HG03342 (cell line): Measurements from ENCODE around the gene TARBP1.
"Not testable (repeated sequence)": the region's sequence is repeated elsewhere in the genome, so short reads cannot be mapped to it uniquely, and the experiment has no call there.

ENCODE experiments used
- ATAC-seq: cut with Tn5 transposase; IDR thresholded peaks from one replicate; pipeline ENCODE4 v1.9.1; 2021; ENCODE audit warnings: mild to moderate bottlenecking, moderate library complexity; ENCODE audit not compliant: unreplicated experiment

The TARBP1 gene, protein sequence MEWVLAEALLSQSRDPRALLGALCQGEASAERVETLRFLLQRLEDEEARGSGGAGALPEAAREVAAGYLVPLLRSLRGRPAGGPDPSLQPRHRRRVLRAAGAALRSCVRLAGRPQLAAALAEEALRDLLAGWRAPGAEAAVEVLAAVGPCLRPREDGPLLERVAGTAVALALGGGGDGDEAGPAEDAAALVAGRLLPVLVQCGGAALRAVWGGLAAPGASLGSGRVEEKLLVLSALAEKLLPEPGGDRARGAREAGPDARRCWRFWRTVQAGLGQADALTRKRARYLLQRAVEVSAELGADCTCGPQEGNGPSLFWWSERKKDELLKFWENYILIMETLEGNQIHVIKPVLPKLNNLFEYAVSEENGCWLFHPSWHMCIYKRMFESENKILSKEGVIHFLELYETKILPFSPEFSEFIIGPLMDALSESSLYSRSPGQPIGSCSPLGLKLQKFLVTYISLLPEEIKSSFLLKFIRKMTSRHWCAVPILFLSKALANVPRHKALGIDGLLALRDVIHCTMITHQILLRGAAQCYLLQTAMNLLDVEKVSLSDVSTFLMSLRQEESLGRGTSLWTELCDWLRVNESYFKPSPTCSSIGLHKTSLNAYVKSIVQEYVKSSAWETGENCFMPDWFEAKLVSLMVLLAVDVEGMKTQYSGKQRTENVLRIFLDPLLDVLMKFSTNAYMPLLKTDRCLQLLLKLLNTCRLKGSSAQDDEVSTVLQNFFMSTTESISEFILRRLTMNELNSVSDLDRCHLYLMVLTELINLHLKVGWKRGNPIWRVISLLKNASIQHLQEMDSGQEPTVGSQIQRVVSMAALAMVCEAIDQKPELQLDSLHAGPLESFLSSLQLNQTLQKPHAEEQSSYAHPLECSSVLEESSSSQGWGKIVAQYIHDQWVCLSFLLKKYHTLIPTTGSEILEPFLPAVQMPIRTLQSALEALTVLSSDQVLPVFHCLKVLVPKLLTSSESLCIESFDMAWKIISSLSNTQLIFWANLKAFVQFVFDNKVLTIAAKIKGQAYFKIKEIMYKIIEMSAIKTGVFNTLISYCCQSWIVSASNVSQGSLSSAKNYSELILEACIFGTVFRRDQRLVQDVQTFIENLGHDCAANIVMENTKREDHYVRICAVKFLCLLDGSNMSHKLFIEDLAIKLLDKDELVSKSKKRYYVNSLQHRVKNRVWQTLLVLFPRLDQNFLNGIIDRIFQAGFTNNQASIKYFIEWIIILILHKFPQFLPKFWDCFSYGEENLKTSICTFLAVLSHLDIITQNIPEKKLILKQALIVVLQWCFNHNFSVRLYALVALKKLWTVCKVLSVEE (N-terminal part only)

DNA sequence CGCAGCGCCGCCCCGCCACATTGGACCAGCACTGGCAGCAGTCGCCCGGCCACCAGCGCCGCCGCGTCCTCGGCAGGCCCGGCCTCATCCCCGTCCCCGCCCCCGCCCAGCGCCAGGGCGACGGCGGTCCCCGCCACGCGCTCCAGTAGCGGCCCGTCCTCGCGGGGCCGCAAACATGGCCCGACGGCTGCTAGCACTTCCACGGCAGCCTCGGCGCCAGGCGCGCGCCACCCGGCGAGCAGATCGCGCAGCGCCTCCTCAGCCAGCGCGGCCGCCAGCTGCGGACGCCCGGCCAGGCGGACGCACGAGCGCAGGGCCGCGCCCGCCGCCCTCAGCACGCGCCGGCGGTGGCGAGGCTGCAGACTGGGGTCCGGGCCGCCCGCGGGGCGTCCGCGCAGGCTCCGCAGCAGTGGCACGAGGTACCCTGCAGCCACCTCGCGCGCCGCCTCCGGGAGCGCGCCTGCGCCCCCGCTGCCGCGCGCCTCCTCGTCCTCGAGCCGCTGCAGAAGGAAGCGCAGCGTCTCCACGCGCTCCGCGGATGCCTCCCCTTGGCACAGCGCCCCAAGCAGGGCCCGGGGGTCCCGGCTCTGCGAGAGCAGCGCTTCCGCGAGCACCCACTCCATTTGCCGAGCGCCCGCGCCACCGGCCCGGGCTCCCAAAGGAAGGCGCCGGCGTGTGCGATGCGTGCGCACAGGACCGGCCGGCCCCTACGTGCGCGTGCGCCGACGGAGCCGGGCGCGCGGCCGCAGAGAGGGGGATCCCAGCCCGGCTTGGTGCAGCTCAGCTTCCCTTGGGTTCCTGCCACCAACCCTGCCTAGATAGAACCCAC is at the start of gene TARBP1:
TSS of gene TARBP1 (minus strand) at position 699 of the 829 bp plus-strand sequence. CDS start at position 623, 76 bp downstream.
- peak; percentile 65 for ATAC-seq

GRCh38 chr1:234528074-234528865 is 49.3 kb upstream of the TARBP1 start:
- ATAC-seq, result no peak

GRCh38 chr1:234527346-234527745 is 48.4 kb upstream of the TARBP1 start:
- ATAC-seq, result no peak

DNA sequence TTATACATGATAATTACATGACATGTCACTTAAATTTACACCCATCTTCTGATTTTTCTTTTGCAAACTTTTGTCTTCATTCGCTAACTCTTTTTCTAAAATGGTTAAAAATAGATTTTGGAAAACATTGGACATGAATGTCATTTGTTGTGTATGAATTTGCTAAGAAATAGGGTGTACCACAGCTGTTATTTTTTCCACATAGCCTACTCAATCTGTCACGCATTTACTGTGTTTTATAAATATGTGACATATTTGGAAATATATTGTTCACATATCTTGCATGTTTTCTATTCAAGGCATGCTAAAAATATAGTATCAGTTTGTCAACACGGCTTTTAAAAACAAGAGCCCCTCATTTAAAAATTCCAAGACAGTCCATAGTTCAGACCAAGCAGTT is 47.9 kb upstream of the TARBP1 start:
- no peak for ATAC-seq

GRCh38 chr1:234525099-234525799 is 46.3 kb upstream of the TARBP1 start:
- ATAC-seq, result no peak

GRCh38 chr1:234521836-234522235 is 42.9 kb upstream of the TARBP1 start:
- ATAC-seq, result no peak

DNA sequence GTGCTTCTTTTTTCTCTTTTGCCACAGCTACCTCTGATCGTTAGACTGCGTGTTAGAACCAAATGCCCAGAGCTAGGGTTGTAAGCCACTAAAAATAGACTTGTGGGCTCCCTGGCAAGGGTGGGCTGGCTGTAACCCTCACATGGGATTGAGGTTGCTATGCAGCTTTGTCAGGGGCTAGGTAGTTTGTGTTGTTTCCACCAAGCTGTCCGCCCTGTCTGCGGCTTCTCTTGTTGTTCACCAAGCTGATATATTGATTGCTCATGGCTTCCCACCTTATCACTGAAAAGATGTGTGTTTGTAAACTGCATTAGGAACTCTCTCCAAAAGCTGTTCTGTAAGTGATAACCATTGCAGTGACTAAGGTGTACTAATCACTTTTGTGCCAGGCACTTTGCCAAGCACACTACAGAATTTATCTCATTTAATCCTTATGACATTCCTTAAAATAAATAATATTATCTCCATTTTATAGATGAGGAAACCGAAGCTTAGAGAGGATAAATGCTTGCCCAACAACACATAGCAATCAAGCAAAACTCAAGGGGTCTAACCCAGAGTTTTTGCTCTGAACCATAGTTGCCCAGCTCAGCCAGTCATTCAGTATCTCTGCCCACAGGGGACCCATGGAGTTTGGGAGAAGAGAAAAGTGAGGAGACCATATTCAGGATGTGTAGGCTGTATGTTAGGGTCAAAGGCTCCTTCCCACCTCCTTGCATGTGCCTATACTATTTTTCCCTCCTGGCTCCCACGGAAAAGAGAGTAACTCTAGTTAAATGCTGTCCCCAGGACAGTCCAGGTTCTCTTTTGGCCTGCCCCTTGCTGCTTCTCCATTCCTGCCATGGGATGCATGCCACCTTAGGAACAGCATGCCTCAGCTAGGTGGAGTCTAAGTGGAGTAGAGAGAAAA is 42.2 kb upstream of the TARBP1 start:
- ATAC-seq, result no peak

DNA sequence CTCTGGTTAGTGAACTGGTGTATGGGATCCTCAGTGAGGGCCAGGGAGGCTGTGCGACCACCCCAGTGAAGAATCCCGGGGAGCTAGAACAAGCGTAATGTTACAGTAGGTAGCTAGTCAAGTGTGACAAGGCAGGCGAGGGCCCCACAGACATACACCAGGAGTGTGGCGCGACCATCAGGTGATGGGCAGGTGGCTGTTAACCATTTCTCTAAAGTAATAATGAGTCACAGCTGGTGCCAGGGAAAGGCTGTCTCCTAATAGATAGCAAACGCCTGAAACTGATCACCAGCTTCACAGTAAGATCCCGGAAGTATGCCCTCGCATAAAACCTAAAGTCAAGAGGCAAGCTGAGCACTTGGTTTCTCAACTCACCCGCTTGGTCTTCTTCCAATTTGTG is 40.5 kb upstream of the TARBP1 start:
- ATAC-seq, result no peak

GRCh38 chr1:234518876-234519275 is 39.9 kb upstream of the TARBP1 start:
- no peak for ATAC-seq

DNA sequence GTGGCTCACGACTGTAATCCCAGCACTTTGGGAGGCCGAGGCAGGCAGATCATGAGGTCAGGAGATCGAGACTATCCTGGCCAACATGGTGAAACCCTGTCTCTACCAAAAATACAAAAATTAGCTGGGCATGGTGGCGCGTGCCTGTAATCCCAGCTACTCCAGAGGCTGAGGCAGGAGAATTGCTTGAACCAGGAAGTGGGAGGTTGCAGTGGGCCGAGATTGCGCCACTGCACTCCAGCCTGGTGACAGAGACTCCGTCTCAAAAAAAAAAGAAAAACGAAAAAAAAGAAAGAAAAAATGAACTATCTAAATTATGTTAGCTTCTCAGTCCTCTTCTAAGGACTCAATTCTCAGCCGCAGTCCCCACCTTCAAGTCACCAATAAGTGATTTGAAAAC is 39.1 kb upstream of the TARBP1 start:
- ATAC-seq, result not testable (repeated sequence)

- ATAC-seq, result no peak
Observed at GRCh38 chr1:234517110-234517802, 38.3 kb upstream of the TARBP1 start.

- ATAC-seq, result no peak
Observed at GRCh38 chr1:234515821-234516241, 36.9 kb upstream of the TARBP1 start.

GRCh38 chr1:234515411-234515810 is 36.4 kb upstream of the TARBP1 start:
- ATAC-seq, result no peak

DNA sequence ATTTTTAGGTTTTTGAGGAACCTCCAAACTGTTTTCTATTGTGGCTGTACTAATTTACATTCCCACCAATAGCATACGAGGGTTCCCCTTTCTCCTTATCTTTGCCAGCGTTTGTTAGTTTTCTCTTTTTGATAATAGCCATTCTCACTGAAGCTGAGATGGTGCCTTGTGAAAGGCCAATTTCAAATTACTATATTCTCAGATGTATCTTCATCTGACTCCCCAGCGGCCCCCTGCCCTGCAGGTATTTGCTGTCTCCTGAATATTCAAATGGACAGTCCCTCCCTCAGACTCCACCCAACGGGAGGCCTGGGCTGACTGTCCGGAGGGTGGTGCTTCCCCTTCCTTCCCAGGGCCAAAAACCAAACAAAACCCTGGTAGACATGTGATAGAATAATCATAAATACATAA is 33.5 kb upstream of the TARBP1 start:
- ATAC-seq, result no peak

- ATAC-seq, result no peak
Observed at GRCh38 chr1:234509457-234510328, 30.7 kb upstream of the TARBP1 start.
